HEK293 (cell line): ENCODE results near the gene PGR.

ENCODE experiments used
- CTCF ChIA-PET: fragments of 350-600 bp; formaldehyde crosslinking; extraction: SDS; loops from one replicate; lab custom pipeline; 2021; ENCODE audit warnings: antibody characterized with exemption; lab: Yijun Ruan, JAX
- POLR2A ChIA-PET: fragments of 300-600 bp; formaldehyde crosslinking; extraction: SDS; loops from one replicate; lab custom pipeline; 2020; ENCODE audit warnings: antibody characterized with exemption, inconsistent platforms; lab: Yijun Ruan, JAX
- H3K27ac ChIP-seq: fragments of 200-500 bp; sonication (Bioruptor generic); 2 replicates; pipeline ENCODE4 v1.5.1; 2014; ENCODE audit warnings: low read depth, low read length, control low read depth, inconsistent platforms; ENCODE audit errors: extremely low read depth
- H3K36me3 ChIP-seq, 2 experiments: fragments of 200-500 bp in 1 of 2; sonication (Bioruptor generic) in 1 of 2; 1 replicate in 1 of 2; 2 replicates in 1 of 2; pipeline ENCODE4 v1.5.1; 2014 to 2017; ENCODE audit warnings: inconsistent platforms in 2 of 2, low read length in 2 of 2; ENCODE audit not compliant: control insufficient read depth in 2 of 2, insufficient read depth in 1 of 2
- H3K4me1 ChIP-seq: fragments of 200-500 bp; sonication (Bioruptor generic); 2 replicates; pipeline ENCODE4 v1.5.1; 2014; ENCODE audit warnings: mild to moderate bottlenecking, low read length, inconsistent platforms; ENCODE audit not compliant: control insufficient read depth, insufficient read depth
- H3K4me3 ChIP-seq: 2 replicates; pipeline ENCODE4 v1.5.1; 2011; ENCODE audit warnings: low read depth, mild to moderate bottlenecking, control low read depth, low read length, moderate library complexity
- H3K9me3 ChIP-seq: fragments of 200-500 bp; sonication (Bioruptor generic); 2 replicates; pipeline ENCODE4 v1.5.1; 2014; ENCODE audit warnings: low read depth, low read length, inconsistent platforms; ENCODE audit not compliant: control insufficient read depth, insufficient read depth
- AEBP2 ChIP-seq: fragments of 450-650 bp; formaldehyde crosslinking; IDR thresholded peaks from 2 replicates; pipeline ENCODE4 v1.5.1; 2016; ENCODE audit warnings: missing biosample characterization, missing genetic modification characterization, borderline replicate concordance
- ELK4 ChIP-seq: IDR thresholded peaks from 2 replicates; pipeline ENCODE4 v1.6.1; 2011; ENCODE audit warnings: mild to moderate bottlenecking, low read depth, low read length, borderline replicate concordance
- OVOL3 ChIP-seq: fragments of 450-650 bp; formaldehyde crosslinking; IDR thresholded peaks from 2 replicates; pipeline ENCODE4 v1.5.1; 2016; ENCODE audit warnings: missing biosample characterization, missing genetic modification characterization
- PATZ1 ChIP-seq: fragments of 450-650 bp; formaldehyde crosslinking; IDR thresholded peaks from 2 replicates; pipeline ENCODE4 v1.5.1; 2016; ENCODE audit warnings: missing biosample characterization, missing genetic modification characterization
- RBAK ChIP-seq: fragments of 450-650 bp; formaldehyde crosslinking; IDR thresholded peaks from 2 replicates; pipeline ENCODE4 v1.5.1; 2016; ENCODE audit warnings: missing biosample characterization, missing genetic modification characterization
- SP3 ChIP-seq: fragments of 450-650 bp; formaldehyde crosslinking; IDR thresholded peaks from 2 replicates; pipeline ENCODE4 v1.5.1; 2016; ENCODE audit warnings: missing biosample characterization, missing genetic modification characterization
- SP7 ChIP-seq: fragments of 450-650 bp; formaldehyde crosslinking; IDR thresholded peaks from 2 replicates; pipeline ENCODE4 v1.5.1; 2016; ENCODE audit warnings: missing biosample characterization, missing genetic modification characterization
- ZNF132 ChIP-seq: fragments of 450-650 bp; formaldehyde crosslinking; IDR thresholded peaks from 2 replicates; pipeline ENCODE4 v1.5.1; 2017; ENCODE audit warnings: missing biosample characterization, missing genetic modification characterization, borderline replicate concordance
- ZNF146 ChIP-seq: fragments of 450-650 bp; formaldehyde crosslinking; IDR thresholded peaks from 2 replicates; pipeline ENCODE4 v1.5.1; 2016; ENCODE audit warnings: missing biosample characterization, missing genetic modification characterization
- ZNF148 ChIP-seq: fragments of 450-650 bp; formaldehyde crosslinking; IDR thresholded peaks from 2 replicates; pipeline ENCODE4 v1.5.0; 2017; ENCODE audit warnings: missing biosample characterization, missing genetic modification characterization, borderline replicate concordance
- ZNF155 ChIP-seq: fragments of 450-650 bp; formaldehyde crosslinking; IDR thresholded peaks from 2 replicates; pipeline ENCODE4 v1.5.1; 2016; ENCODE audit warnings: missing biosample characterization, missing genetic modification characterization
- ZNF2 ChIP-seq: fragments of 450-650 bp; formaldehyde crosslinking; IDR thresholded peaks from 2 replicates; pipeline ENCODE4 v1.5.1; 2016; ENCODE audit warnings: missing biosample characterization, missing genetic modification characterization
- ZNF223 ChIP-seq: fragments of 450-650 bp; formaldehyde crosslinking; IDR thresholded peaks from 2 replicates; pipeline ENCODE4 v1.5.1; 2016; ENCODE audit warnings: missing biosample characterization, missing genetic modification characterization
- ZNF248 ChIP-seq: fragments of 450-650 bp; formaldehyde crosslinking; IDR thresholded peaks from 2 replicates; pipeline ENCODE4 v1.5.1; 2017; ENCODE audit warnings: missing biosample characterization, missing genetic modification characterization
- ZNF335 ChIP-seq: fragments of 450-650 bp; formaldehyde crosslinking; conservative IDR thresholded peaks from 2 replicates; pipeline ENCODE4 v1.5.1; 2016; ENCODE audit warnings: missing biosample characterization, missing genetic modification characterization
- ZNF394 ChIP-seq: fragments of 450-650 bp; formaldehyde crosslinking; IDR thresholded peaks from 2 replicates; pipeline ENCODE4 v1.5.1; 2016; ENCODE audit warnings: missing biosample characterization, missing genetic modification characterization, mild to moderate bottlenecking, moderate library complexity, borderline replicate concordance
- ZNF548 ChIP-seq: fragments of 450-650 bp; formaldehyde crosslinking; IDR thresholded peaks from 2 replicates; pipeline ENCODE4 v1.5.1; 2016; ENCODE audit warnings: missing biosample characterization, missing genetic modification characterization
- ZNF555 ChIP-seq: fragments of 450-650 bp; formaldehyde crosslinking; conservative IDR thresholded peaks from 2 replicates; pipeline ENCODE4 v1.5.1; 2017; ENCODE audit warnings: missing biosample characterization, mild to moderate bottlenecking, missing genetic modification characterization, inconsistent platforms
- ZNF585B ChIP-seq: fragments of 450-650 bp; formaldehyde crosslinking; IDR thresholded peaks from 2 replicates; pipeline ENCODE4 v1.5.1; 2016; ENCODE audit warnings: missing biosample characterization, missing genetic modification characterization
- ZNF596 ChIP-seq: fragments of 450-650 bp; IDR thresholded peaks from 2 replicates; pipeline ENCODE4 v1.5.0; 2018; ENCODE audit warnings: missing biosample characterization, mild to moderate bottlenecking, missing genetic modification characterization, moderate library complexity
- ZNF629 ChIP-seq: fragments of 450-650 bp; formaldehyde crosslinking; IDR thresholded peaks from 2 replicates; pipeline ENCODE4 v1.5.1; 2017; ENCODE audit warnings: missing biosample characterization, missing genetic modification characterization
- ZNF660 ChIP-seq: fragments of 450-650 bp; IDR thresholded peaks from 2 replicates; pipeline ENCODE4 v1.5.1; 2018; ENCODE audit warnings: missing biosample characterization, mild to moderate bottlenecking, missing genetic modification characterization
- ZNF664 ChIP-seq: fragments of 450-650 bp; formaldehyde crosslinking; IDR thresholded peaks from 2 replicates; pipeline ENCODE4 v1.5.1; 2016; ENCODE audit warnings: missing biosample characterization, missing genetic modification characterization
- ZNF692 ChIP-seq: fragments of 450-650 bp; formaldehyde crosslinking; IDR thresholded peaks from 2 replicates; pipeline ENCODE4 v1.5.1; 2016; ENCODE audit warnings: missing biosample characterization, missing genetic modification characterization
- ZNF843 ChIP-seq: fragments of 450-650 bp; formaldehyde crosslinking; IDR thresholded peaks from 2 replicates; pipeline ENCODE4 v1.5.1; 2016; ENCODE audit warnings: missing biosample characterization, missing genetic modification characterization

Gene PGR

GRCh38 chr11:101090679-101091270 lies 38.8 kb downstream of the PGR start:
- ChIA-PET CTCF (no interaction called here), POLR2A (no interaction called here)
- Histone ChIP-seq H3K4me3 (no peak overlapping the region), H3K27ac (no peak overlapping the region), H3K9me3 (no peaks in the 10 kb centered on the region), H3K4me1 (no peaks in the 10 kb centered on the region), H3K36me3 (no peaks in the 10 kb centered on the region)
- no peak for TF ChIP-seq ZNF132 (tag by site-specific recombination)
- TF ChIP-seq ZNF660, result no peak
- no peak for TF ChIP-seq ZNF596 (tag by site-specific recombination)
- no peak for TF ChIP-seq ZNF555 (tag by site-specific recombination)
- TF ChIP-seq ZNF585B (tag by site-specific recombination), result no peak
- no peak for TF ChIP-seq ZNF664 (tag by site-specific recombination)

GRCh38 chr11:101083335-101083734 lies 46.3 kb downstream of the PGR start:
- ChIA-PET POLR2A (no interaction called here), CTCF (interaction anchor here (0.8 to 1.0 kb wide), 2 partner anchors 9 to 52 kb away, joined by 3 read pairs; no protein-coding TSS in a partner anchor)
- no peak overlapping the region for H3K27ac ChIP-seq
- no peaks in the 10 kb centered on the region for H3K36me3 ChIP-seq
- H3K9me3 ChIP-seq, result no peaks in the 10 kb centered on the region
- TF ChIP-seq AEBP2 (tag by site-specific recombination), result no peak
- no peak for TF ChIP-seq ZNF223 (tag by site-specific recombination)
- no peak for TF ChIP-seq OVOL3
- TF ChIP-seq RBAK (tag by site-specific recombination), result no peak
- TF ChIP-seq ZNF843 (tag by site-specific recombination), result no peak
- TF ChIP-seq ELK4, result no peak
- TF ChIP-seq ZNF629 (tag by site-specific recombination), result no peak
- TF ChIP-seq ZNF335 (tag by site-specific recombination), result no peak
- no peak for TF ChIP-seq SP3 (tag by site-specific recombination)
- no peak for TF ChIP-seq SP7 (tag by site-specific recombination)
- TF ChIP-seq ZNF248 (tag by site-specific recombination), result no peak
- TF ChIP-seq ZNF146 (tag by site-specific recombination), result no peak
- no peak for TF ChIP-seq ZNF2 (tag by site-specific recombination)
- TF ChIP-seq, all 188 proteins: peak for 0
- Histone ChIP-seq H3K4me3 (no peak overlapping the region), H3K4me1 (no peaks in the 10 kb centered on the region)

GRCh38 chr11:101082813-101083212 lies 46.8 kb downstream of the PGR start:
- ChIA-PET CTCF (interaction anchor here (0.8 kb wide), 1 partner anchor 52 kb away, joined by 3 read pairs; no protein-coding TSS in a partner anchor), POLR2A (no interaction called here)
- Histone ChIP-seq H3K9me3 (no peaks in the 10 kb centered on the region), H3K36me3 (no peaks in the 10 kb centered on the region), H3K4me1 (no peaks in the 10 kb centered on the region), H3K4me3 (no peak overlapping the region), H3K27ac (no peak overlapping the region)
- TF ChIP-seq ZNF692 (no peak), ZNF155 (tag by site-specific recombination) (no peak), ZNF548 (tag by site-specific recombination) (no peak), ZNF394 (tag by site-specific recombination) (no peak), ZNF148 (no peak), PATZ1 (tag by site-specific recombination) (no peak)
